ENCODE results near the gene ARMC5. TPM values are rescaled to one million over a fixed set of nuclear protein-coding genes. Genes with fewer than 3 reads are reported as not detected.
"Not testable (repeated sequence)": the region's sequence is repeated elsewhere in the genome, so short reads cannot be mapped to it uniquely, and the experiment has no call there.

The ARMC5 gene
- polyA plus RNA-seq, 4 donors, result 12.3 to 20.5 (median 14.1) TPM

DNA sequence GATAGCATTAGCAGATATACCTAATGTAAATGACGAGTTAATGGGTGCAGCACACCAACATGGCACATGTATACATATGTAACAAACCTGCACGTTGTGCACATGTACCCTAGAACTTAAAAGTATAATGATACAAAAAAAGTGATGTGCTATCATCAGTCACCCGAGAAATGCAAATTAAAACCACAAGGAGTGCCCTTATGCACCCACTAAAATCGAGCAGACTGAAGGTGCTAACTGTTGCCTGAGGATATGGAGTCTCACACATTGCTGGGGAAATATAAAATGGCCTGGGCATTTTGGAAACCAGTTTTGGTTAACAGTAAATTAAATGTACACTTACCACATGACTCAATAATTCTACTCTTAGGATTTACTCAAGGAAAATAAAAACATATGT is 20.3 kb upstream of the ARMC5 start:
- H3K27me3 ChIP-seq (ENCODE audit: control insufficient read depth in 3 of 3, insufficient read depth in 3 of 3, low read length in 3 of 3); FAIRE-seq; DNase-seq; H3K4me1 ChIP-seq (ENCODE audit: control insufficient read depth in 3 of 3, insufficient read depth in 2 of 3, low read depth in 1 of 3, low read length in 2 of 3); H3K36me3 ChIP-seq (ENCODE audit: control insufficient read depth in 3 of 3, insufficient read depth in 2 of 3, low read depth in 1 of 3, low read length in 3 of 3); H3K9me3 ChIP-seq (ENCODE audit: control insufficient read depth in 2 of 2, insufficient read depth in 1 of 2, low read depth in 1 of 2, low read length in 1 of 2); H3K4me3 ChIP-seq (ENCODE audit: low read depth in 1 of 3, low read length in 3 of 3); H3K27ac ChIP-seq (ENCODE audit: low read depth in 1 of 3, low read length in 2 of 3): not testable (repeated sequence)
- 52 to 61% (median 60%) methylated on average over 3 to 4 of the region's 4 CpGs for WGBS, 3 donors

DNA sequence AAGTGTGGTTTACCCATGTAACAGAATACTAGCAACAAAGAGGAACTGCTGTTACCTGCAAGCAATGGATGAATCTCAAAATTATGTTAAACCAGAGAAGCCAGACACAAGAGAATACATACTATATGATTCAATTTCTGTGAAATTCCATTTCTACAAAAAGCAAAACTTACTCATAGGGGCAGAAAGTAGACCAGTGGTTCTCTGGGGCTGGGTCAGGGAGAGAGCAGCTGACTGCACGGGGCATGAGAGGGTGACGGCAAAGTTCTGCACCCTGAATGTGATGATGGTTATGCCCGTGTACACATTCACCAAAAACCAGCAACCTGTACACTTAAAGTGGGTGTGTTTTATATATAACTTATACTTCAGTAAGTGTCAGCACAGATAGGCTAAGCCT is 19.8 kb upstream of the ARMC5 start:
- no peaks in the 10 kb centered on the region for H3K27me3 ChIP-seq (ENCODE audit: control insufficient read depth in 3 of 3, insufficient read depth in 3 of 3, low read length in 3 of 3)
- H3K4me1 ChIP-seq (ENCODE audit: control insufficient read depth in 3 of 3, insufficient read depth in 2 of 3, low read depth in 1 of 3, low read length in 2 of 3), result no peaks in the 10 kb centered on the region
- H3K9me3 ChIP-seq (ENCODE audit: control insufficient read depth in 2 of 2, insufficient read depth in 1 of 2, low read depth in 1 of 2, low read length in 1 of 2), result no peaks in the 10 kb centered on the region
- WGBS, 3 donors, result 86 to 95% (median 86%) methylated on average over 3 of the region's 3 CpGs
- H3K36me3 ChIP-seq (ENCODE audit: control insufficient read depth in 3 of 3, insufficient read depth in 2 of 3, low read depth in 1 of 3, low read length in 3 of 3), result peaks cover 0 to 9% (median 0%) of the 10 kb centered on the region in 3 donors
- H3K4me3 ChIP-seq (ENCODE audit: low read depth in 1 of 3, low read length in 3 of 3), result no peak overlapping the region
- H3K27ac ChIP-seq (ENCODE audit: low read depth in 1 of 3, low read length in 2 of 3), result no peak overlapping the region
- no peak for FAIRE-seq
- no peak for DNase-seq

DNA sequence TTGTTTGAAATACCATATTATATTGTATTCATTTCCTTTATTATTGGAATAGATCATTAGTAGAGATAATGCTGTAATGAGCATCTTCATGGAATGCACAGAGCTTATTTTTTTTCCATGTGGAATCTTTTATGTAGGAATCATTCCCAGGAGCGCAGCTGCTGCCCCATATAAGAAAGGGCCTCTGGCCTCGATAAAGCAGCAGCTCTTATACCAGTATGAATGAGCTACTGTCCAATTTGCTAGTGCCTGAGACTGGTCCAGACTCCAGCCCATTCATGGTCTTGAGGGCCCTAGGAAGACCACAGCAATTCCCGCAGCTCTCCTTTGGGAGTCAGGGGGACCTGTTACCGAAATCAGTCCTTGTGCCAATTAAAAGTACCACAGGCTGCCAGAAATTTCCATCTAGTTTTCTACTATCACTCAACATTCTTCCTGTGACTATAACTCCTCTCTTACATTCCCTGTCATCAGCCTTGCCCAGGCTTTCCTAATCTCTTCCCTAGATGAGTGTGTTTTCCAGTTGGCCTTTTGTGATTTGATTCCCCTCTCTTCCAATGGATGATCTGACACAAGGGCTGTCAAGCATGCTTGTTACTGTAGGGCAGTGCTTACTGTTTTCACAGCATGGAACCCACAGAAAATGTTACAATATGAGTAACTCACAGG is 18.7 kb upstream of the ARMC5 start:
- Histone ChIP-seq H3K9me3 (ENCODE audit: control insufficient read depth in 2 of 2, insufficient read depth in 1 of 2, low read depth in 1 of 2, low read length in 1 of 2) (no peaks in the 10 kb centered on the region), H3K4me3 (ENCODE audit: low read depth in 1 of 3, low read length in 3 of 3) (no peak overlapping the region), H3K36me3 (ENCODE audit: control insufficient read depth in 3 of 3, insufficient read depth in 2 of 3, low read depth in 1 of 3, low read length in 3 of 3) (peaks cover 0 to 6% (median 0%) of the 10 kb centered on the region in 3 donors), H3K27me3 (ENCODE audit: control insufficient read depth in 3 of 3, insufficient read depth in 3 of 3, low read length in 3 of 3) (no peaks in the 10 kb centered on the region), H3K27ac (ENCODE audit: low read depth in 1 of 3, low read length in 2 of 3) (no peak overlapping the region), H3K4me1 (ENCODE audit: control insufficient read depth in 3 of 3, insufficient read depth in 2 of 3, low read depth in 1 of 3, low read length in 2 of 3) (no peaks in the 10 kb centered on the region)
- no peak for FAIRE-seq
- DNase-seq, result no peak
- 69 to 84% (median 78%) methylated on average over 4 of the region's 4 CpGs for WGBS, 3 donors

DNA sequence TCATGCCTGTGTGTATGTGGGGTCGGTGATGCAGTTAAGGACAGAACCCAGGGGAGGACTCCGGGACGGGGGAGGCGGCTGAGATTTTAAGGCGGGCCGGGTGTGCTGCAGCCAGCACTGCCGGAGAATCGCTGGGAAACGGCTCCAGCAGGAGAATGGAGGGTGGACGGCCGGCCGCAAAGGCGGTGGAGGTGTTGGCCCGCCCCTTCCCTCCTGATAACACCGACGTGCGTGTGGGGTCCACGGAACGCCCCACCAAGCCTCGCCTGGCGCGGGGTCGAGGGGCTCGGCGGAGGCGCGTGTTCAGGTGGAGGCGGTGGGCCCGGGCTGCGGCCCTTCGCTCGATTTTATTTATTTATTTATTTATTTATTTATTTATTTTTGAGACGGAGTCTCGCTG is 17.3 kb upstream of the ARMC5 start:
- H3K27me3 ChIP-seq (ENCODE audit: control insufficient read depth in 3 of 3, insufficient read depth in 3 of 3, low read length in 3 of 3), result no peaks in the 10 kb centered on the region
- H3K36me3 ChIP-seq (ENCODE audit: control insufficient read depth in 3 of 3, insufficient read depth in 2 of 3, low read depth in 1 of 3, low read length in 3 of 3), result no peaks in the 10 kb centered on the region
- WGBS, 3 donors, result 56 to 77% (median 63%) methylated on average over 24 to 34 of the region's 34 CpGs
- FAIRE-seq, result no peak
- peak overlapping the region in 1 of 3 donors; percentile 83 for H3K4me3 ChIP-seq (ENCODE audit: low read depth in 1 of 3, low read length in 3 of 3)
- no peak for DNase-seq
- no peaks in the 10 kb centered on the region for H3K9me3 ChIP-seq (ENCODE audit: control insufficient read depth in 2 of 2, insufficient read depth in 1 of 2, low read depth in 1 of 2, low read length in 1 of 2)
- H3K4me1 ChIP-seq (ENCODE audit: control insufficient read depth in 3 of 3, insufficient read depth in 2 of 3, low read depth in 1 of 3, low read length in 2 of 3), result no peaks in the 10 kb centered on the region
- H3K27ac ChIP-seq (ENCODE audit: low read depth in 1 of 3, low read length in 2 of 3), result no peak overlapping the region

DNA sequence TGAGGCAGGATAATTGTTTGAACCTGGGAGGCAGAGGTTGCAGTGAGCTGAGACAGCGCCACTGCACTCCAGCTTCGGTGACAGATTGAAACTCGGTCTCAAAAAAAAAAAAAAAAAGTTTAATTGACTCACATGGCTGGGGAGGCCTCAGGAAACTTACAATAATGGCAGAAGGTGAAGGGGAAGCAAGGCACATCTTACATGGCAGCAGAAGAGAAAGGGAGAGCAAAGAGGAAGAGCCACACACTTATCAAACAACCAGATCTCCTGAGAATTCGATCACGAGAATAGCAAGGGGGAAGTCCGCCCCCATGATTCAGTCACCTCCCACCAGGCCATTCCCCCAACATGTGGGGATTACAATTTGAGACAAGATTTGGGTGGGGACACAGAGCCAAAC is 13.4 kb upstream of the ARMC5 start:
- 77 to 96% (median 83%) methylated on average over 6 of the region's 6 CpGs for WGBS, 3 donors

DNA sequence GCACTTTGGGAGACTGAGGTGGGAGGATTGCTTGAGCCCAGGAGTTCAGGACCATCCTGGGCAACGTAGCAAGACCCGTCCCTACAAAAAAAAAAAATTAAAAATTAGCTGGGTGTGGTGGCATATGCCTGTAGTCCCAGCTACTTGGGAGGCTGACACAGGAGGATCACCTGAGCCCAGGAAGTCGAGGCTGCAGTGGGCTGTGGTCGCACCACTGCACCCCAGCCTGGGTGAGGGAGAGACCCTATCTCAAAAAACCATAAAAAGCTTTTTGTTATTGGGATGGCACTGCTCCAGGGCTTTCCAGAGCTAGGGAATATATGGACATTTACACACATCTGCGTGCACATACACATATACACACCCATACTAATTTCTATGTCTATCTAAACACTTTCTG is 8.1 kb upstream of the ARMC5 start:
- Histone ChIP-seq H3K9me3 (ENCODE audit: control insufficient read depth in 2 of 2, insufficient read depth in 1 of 2, low read depth in 1 of 2, low read length in 1 of 2) (no peaks in the 10 kb centered on the region), H3K4me1 (ENCODE audit: control insufficient read depth in 3 of 3, insufficient read depth in 2 of 3, low read depth in 1 of 3, low read length in 2 of 3) (peaks cover 2 to 15% (median 4%) of the 10 kb centered on the region in 3 donors), H3K36me3 (ENCODE audit: control insufficient read depth in 3 of 3, insufficient read depth in 2 of 3, low read depth in 1 of 3, low read length in 3 of 3) (peaks cover 0 to 8% (median 0%) of the 10 kb centered on the region in 3 donors), H3K27ac (ENCODE audit: low read depth in 1 of 3, low read length in 2 of 3) (no peak overlapping the region), H3K27me3 (ENCODE audit: control insufficient read depth in 3 of 3, insufficient read depth in 3 of 3, low read length in 3 of 3) (no peaks in the 10 kb centered on the region), H3K4me3 (ENCODE audit: low read depth in 1 of 3, low read length in 3 of 3) (no peak overlapping the region)
- whole genome bisulfite sequencing, 3 donors, result 70 to 86% (median 75%) methylated on average over 5 of the region's 5 CpGs
- FAIRE-seq, result no peak
- no peak for DNase-seq

More for the DNA sequence above, 13.4 kb upstream of the ARMC5 start:
- not testable (repeated sequence) for H3K36me3 ChIP-seq (ENCODE audit: control insufficient read depth in 3 of 3, insufficient read depth in 2 of 3, low read depth in 1 of 3, low read length in 3 of 3); H3K4me1 ChIP-seq (ENCODE audit: control insufficient read depth in 3 of 3, insufficient read depth in 2 of 3, low read depth in 1 of 3, low read length in 2 of 3); H3K9me3 ChIP-seq (ENCODE audit: control insufficient read depth in 2 of 2, insufficient read depth in 1 of 2, low read depth in 1 of 2, low read length in 1 of 2); H3K27me3 ChIP-seq (ENCODE audit: control insufficient read depth in 3 of 3, insufficient read depth in 3 of 3, low read length in 3 of 3); H3K27ac ChIP-seq (ENCODE audit: low read depth in 1 of 3, low read length in 2 of 3); H3K4me3 ChIP-seq (ENCODE audit: low read depth in 1 of 3, low read length in 3 of 3); FAIRE-seq; DNase-seq

DNA sequence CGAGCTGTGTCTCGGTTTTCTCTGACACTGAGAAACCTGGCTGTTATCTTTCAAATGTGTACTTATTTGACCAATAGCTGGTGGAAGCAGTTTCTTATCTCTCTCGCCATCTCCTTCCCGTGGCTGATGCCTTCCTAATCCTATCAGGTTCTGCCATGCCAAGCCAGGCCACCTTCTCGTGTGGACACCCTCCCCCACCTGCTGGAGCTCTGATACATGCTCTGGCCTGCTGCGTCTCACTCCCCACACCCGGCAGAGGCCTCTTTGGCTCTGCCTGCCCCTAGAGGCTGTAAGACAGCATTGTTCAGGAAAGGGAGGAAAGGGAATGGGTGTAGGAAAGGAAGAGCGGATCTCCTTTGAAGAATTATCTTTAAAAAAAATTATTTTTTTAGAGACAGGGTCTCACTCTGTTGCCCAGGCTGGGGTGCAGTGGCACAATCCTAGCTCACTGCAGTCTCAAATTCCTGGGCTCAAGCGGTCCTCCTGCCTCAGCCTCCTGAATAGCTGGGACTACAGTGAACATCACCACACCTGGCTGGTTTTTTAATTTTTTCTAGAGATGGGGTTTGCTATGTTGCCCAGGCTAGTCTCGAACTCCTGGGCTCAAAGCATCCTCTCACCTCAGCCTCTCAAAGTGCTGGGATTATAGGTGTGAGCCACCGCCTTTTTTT is 7.5 kb upstream of the ARMC5 start:
- WGBS, 3 donors, result 42 to 43% (median 43%) methylated on average over 11 of the region's 11 CpGs
- Histone ChIP-seq H3K27me3 (ENCODE audit: control insufficient read depth in 3 of 3, insufficient read depth in 3 of 3, low read length in 3 of 3) (no peaks in the 10 kb centered on the region), H3K4me1 (ENCODE audit: control insufficient read depth in 3 of 3, insufficient read depth in 2 of 3, low read depth in 1 of 3, low read length in 2 of 3) (peaks cover 2 to 19% (median 4%) of the 10 kb centered on the region in 3 donors), H3K36me3 (ENCODE audit: control insufficient read depth in 3 of 3, insufficient read depth in 2 of 3, low read depth in 1 of 3, low read length in 3 of 3) (peaks cover 0 to 13% (median 0%) of the 10 kb centered on the region in 3 donors), H3K9me3 (ENCODE audit: control insufficient read depth in 2 of 2, insufficient read depth in 1 of 2, low read depth in 1 of 2, low read length in 1 of 2) (no peaks in the 10 kb centered on the region), H3K4me3 (ENCODE audit: low read depth in 1 of 3, low read length in 3 of 3) (no peak overlapping the region), H3K27ac (ENCODE audit: low read depth in 1 of 3, low read length in 2 of 3) (no peak overlapping the region)
- no peak for FAIRE-seq
- DNase-seq, result peak; percentile 65 to 70

DNA sequence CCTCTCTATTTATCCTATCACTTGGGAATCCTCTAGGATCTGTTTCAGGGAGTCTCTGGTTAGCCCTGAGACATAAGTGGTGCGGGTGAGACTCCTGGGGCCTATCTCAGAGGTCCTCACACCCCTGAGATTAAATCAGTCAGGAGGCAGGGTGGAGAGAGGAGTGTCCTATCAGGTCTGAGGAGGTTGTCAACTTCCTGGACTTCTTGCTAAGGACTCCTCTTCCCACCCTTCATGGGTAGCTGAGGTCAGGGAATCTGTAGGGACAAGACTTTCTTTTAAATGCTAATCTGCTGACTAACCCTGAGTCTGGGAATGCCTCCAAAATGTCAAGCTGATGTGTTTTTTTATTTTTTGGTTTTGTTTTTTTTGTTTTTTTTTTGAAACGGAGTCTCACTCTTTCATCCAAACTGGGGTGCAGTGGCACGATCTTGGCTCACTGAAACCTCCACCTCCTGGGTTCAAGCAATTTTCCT is 6.6 kb upstream of the ARMC5 start:
- 72 to 84% (median 79%) methylated on average over 3 of the region's 3 CpGs for WGBS, 3 donors
- peak overlapping the region in 1 of 3 donors; percentile 77 for H3K27ac ChIP-seq (ENCODE audit: low read depth in 1 of 3, low read length in 2 of 3)
- DNase-seq (no peak), FAIRE-seq (no peak)
- H3K27me3 ChIP-seq (ENCODE audit: control insufficient read depth in 3 of 3, insufficient read depth in 3 of 3, low read length in 3 of 3), result no peaks in the 10 kb centered on the region
- peaks cover 0 to 20% (median 0%) of the 10 kb centered on the region in 3 donors for H3K36me3 ChIP-seq (ENCODE audit: control insufficient read depth in 3 of 3, insufficient read depth in 2 of 3, low read depth in 1 of 3, low read length in 3 of 3)
- H3K4me1 ChIP-seq (ENCODE audit: control insufficient read depth in 3 of 3, insufficient read depth in 2 of 3, low read depth in 1 of 3, low read length in 2 of 3), result peaks cover 6 to 27% (median 6%) of the 10 kb centered on the region in 3 donors
- no peak overlapping the region for H3K4me3 ChIP-seq (ENCODE audit: low read depth in 1 of 3, low read length in 3 of 3)
- no peaks in the 10 kb centered on the region for H3K9me3 ChIP-seq (ENCODE audit: control insufficient read depth in 2 of 2, insufficient read depth in 1 of 2, low read depth in 1 of 2, low read length in 1 of 2)
